Astrocyte (in vitro differentiated cells and primary cell): Measurements from ENCODE around the gene FXR2.

Experiments
- CTCF ChIP-seq: IDR thresholded peaks from 2 replicates; pipeline ENCODE4 v1.5.1; 2011; ENCODE audit warnings: low read depth, mild to moderate bottlenecking, inconsistent platforms, low read length, moderate library complexity; ENCODE audit not compliant: insufficient read depth
- EZH2 ChIP-seq: IDR thresholded peaks from 2 replicates; pipeline ENCODE4 v1.6.1; 2012; ENCODE audit warnings: mild to moderate bottlenecking, low read length, inconsistent platforms; ENCODE audit not compliant: insufficient read depth

- TF ChIP-seq CTCF (no peak), EZH2 (no peak)
Measured at GRCh38 chr17:7631398-7632380, 17.0 kb upstream of the FXR2 start.
